Raji (cell line): Measurements from ENCODE around the gene ISX.

ENCODE experiments used
- POLR2A ChIP-seq: IDR thresholded peaks from 2 replicates; pipeline ENCODE4 v1.6.1; 2011; ENCODE audit warnings: low read depth, low read length, control low read depth; ENCODE audit not compliant: insufficient read depth

ISX gene

GRCh38 chr22:35089139-35089538 lies 23.2 kb downstream of the ISX start:
- TF ChIP-seq POLR2A: no peak

GRCh38 chr22:35092406-35092805 lies 26.4 kb downstream of the ISX start:
- no peak for TF ChIP-seq POLR2A

GRCh38 chr22:35098921-35099320 lies 33.0 kb downstream of the ISX start:
- no peak for TF ChIP-seq POLR2A

GRCh38 chr22:35099883-35100282 lies 33.9 kb downstream of the ISX start:
- TF ChIP-seq POLR2A: no peak

GRCh38 chr22:35102663-35103062 lies 36.7 kb downstream of the ISX start:
- no peak for TF ChIP-seq POLR2A

- TF ChIP-seq POLR2A: no peak
Measured at GRCh38 chr22:35103761-35104160, 37.8 kb downstream of the ISX start.

- no peak for TF ChIP-seq POLR2A
Measured at GRCh38 chr22:35104491-35104890, 38.5 kb downstream of the ISX start.

GRCh38 chr22:35109616-35110015 lies 43.7 kb downstream of the ISX start:
- no peak for TF ChIP-seq POLR2A

- no peak for TF ChIP-seq POLR2A
Measured at GRCh38 chr22:35111244-35111643, 45.3 kb downstream of the ISX start.

GRCh38 chr22:35113341-35113740 lies 47.4 kb downstream of the ISX start:
- TF ChIP-seq POLR2A: no peak

GRCh38 chr22:35114131-35114980 lies 48.4 kb downstream of the ISX start:
- TF ChIP-seq POLR2A: no peak

- no peak for TF ChIP-seq POLR2A
Measured at GRCh38 chr22:35115515-35115914, 49.6 kb downstream of the ISX start.

- no peak for TF ChIP-seq POLR2A
Measured at GRCh38 chr22:35116269-35116668, 50.3 kb downstream of the ISX start.

GRCh38 chr22:35116817-35117216 lies 50.9 kb downstream of the ISX start:
- no peak for TF ChIP-seq POLR2A

- no peak for TF ChIP-seq POLR2A
Measured at GRCh38 chr22:35119494-35119893, 53.5 kb downstream of the ISX start.

GRCh38 chr22:35124691-35125219 lies 58.8 kb downstream of the ISX start:
- no peak for TF ChIP-seq POLR2A

GRCh38 chr22:35126993-35127392 lies 61.0 kb downstream of the ISX start:
- no peak for TF ChIP-seq POLR2A
